ENCODE data around the gene MAP1LC3A. TPM values are rescaled to one million over a fixed set of nuclear protein-coding genes. Genes with fewer than 3 reads are reported as not detected.
A peak's percentile ranks its signal among the peaks of the same experiment; 100 is the strongest.

Gene MAP1LC3A
- total and polyA plus RNA-seq, 2 donors (not counting 1 experiment from before 2014, with no cell fraction given): 3.5 to 10.5 TPM

DNA sequence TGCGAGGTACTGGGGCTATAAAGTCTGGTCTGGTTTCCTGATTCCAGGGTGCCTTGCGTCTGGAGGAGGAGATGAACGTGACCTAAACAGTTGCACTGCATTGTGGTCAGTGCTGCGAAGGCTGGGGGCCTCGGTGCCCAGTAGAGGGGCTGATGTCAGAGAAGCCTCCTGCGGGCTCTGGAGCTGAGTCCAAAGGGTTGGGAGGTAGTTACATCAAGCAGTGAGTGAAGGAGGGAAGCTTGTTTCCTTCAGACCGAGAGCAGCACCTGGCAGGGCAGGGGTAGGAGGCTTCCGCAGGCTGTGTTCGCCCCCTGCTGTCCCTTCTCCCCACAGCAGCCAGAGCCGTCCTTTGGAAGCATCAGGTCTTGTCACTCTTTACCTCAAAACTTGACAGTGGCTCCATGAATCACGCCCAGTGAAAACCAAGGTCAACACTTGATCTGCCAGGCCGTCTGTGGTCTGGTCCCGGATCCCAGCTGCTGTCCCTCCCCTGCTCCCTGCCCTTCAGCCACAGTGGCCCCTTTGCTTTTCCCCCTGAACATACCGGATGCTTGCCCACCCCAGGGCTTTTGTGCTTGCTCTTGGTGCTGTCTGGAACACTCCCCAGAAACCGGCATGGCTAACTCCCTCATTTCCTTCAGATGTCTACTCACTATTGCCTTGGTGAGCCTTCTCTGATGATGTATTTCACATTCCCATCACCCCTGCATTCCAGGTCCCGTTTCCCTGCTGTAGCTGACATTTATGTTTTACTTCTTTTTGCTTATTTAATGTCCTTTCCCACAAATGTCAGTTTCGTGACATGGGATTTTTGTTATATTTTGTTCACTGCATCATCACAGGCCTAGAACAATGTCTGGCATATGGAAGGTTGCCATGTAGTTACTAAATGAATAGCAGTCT is 35.3 kb upstream of the MAP1LC3A start:
- Histone ChIP-seq H3K79me2 (ENCODE audit: control insufficient read depth, insufficient read depth, low read length) (peaks cover 95% of the 10 kb centered on the region), H3K27me3 (replicated peaks in 1 of 4; ENCODE audit: control extremely low read depth in 1 of 4, control insufficient read depth in 3 of 4, insufficient read depth in 4 of 4, low read length in 3 of 4) (no peaks in the 10 kb centered on the region), H3K27ac (ENCODE audit: low read length in 2 of 2) (no peak overlapping the region), H4K20me1 (ENCODE audit: control insufficient read depth, insufficient read depth, low read length, poor library complexity, severe bottlenecking) (peaks cover 69% of the 10 kb centered on the region), H3K9me3 (ENCODE audit: control extremely low read depth in 1 of 3, control insufficient read depth in 2 of 3, insufficient read depth in 1 of 3, low read length in 2 of 3) (no peaks in the 10 kb centered on the region), H3K36me3 (replicated peaks in 1 of 2; ENCODE audit: control extremely low read depth in 1 of 2, control insufficient read depth in 1 of 2, extremely low read depth in 1 of 2, insufficient read depth in 2 of 2, low read length in 1 of 2) (peaks cover 6 to 39% of the 10 kb centered on the region in 2 experiments), H2AFZ (ENCODE audit: insufficient read depth, low read depth, low read length, poor library complexity, severe bottlenecking) (no peak overlapping the region), H3K9ac (ENCODE audit: low read length) (no peak overlapping the region), H3K4me1 (ENCODE audit: control insufficient read depth in 2 of 2, insufficient read depth in 2 of 2, low read length in 2 of 2) (peaks cover 3 to 6% of the 10 kb centered on the region in 2 donors), H3K4me3 (ENCODE audit: control extremely low read depth in 1 of 5, extremely low read depth in 1 of 5, insufficient read depth in 1 of 5, low read depth in 2 of 5, low read length in 4 of 5) (no peak overlapping the region), H3K4me2 (replicated peaks; ENCODE audit: low read depth, low read length, poor library complexity, severe bottlenecking) (no peak overlapping the region)
- WGBS (ENCODE audit: insufficient coverage): 80% methylated on average over 13 of the region's 17 CpGs
- H3K4me3 Mint-ChIP-seq: no peak overlapping the region
- peak; percentile 61 for DNase-seq
- H3K27ac Mint-ChIP-seq: no peak overlapping the region
- H3K9me3 Mint-ChIP-seq (ENCODE audit: insufficient read depth): no peaks in the 10 kb centered on the region
- peaks cover 33% of the 10 kb centered on the region for H3K4me1 Mint-ChIP-seq
- intact Hi-C loops (cut with micrococcal nuclease): loop anchor here (1.0 kb wide), 1 partner anchor 211 kb away; no protein-coding TSS in a partner anchor
- TF ChIP-seq EZH2 (IDR thresholded peaks at IDR 0.05; ENCODE audit: borderline replicate concordance, insufficient read depth, low read depth, low read length, poor library complexity, severe bottlenecking) (no peak), CTCF (IDR thresholded peaks at IDR 0.05) (peak; percentile 46)
- ATAC-seq (ENCODE audit: low read depth): peak; percentile 45
- POLR2A ChIA-PET: no interaction called here
- CTCF ChIA-PET: interaction anchor here (0.9 to 5.8 kb wide), 7 partner anchors 9 to 343 kb away, joined by 3 to 49 read pairs (median 4); no protein-coding TSS in a partner anchor
- no peaks in the 10 kb centered on the region for H3K27me3 Mint-ChIP-seq

- TF ChIP-seq EZH2 (IDR thresholded peaks at IDR 0.05; ENCODE audit: borderline replicate concordance, insufficient read depth, low read depth, low read length, poor library complexity, severe bottlenecking) (no peak), CTCF (IDR thresholded peaks at IDR 0.05) (no peak)
- no peaks in the 10 kb centered on the region for H3K9me3 Mint-ChIP-seq (ENCODE audit: insufficient read depth)
- no peak overlapping the region for H3K4me3 ChIP-seq (ENCODE audit: control extremely low read depth in 1 of 5, extremely low read depth in 1 of 5, insufficient read depth in 1 of 5, low read depth in 2 of 5, low read length in 4 of 5)
- DNase-seq: no peak
- H3K4me1 Mint-ChIP-seq: peaks cover 24% of the 10 kb centered on the region
- no peaks in the 10 kb centered on the region for H3K27me3 ChIP-seq (replicated peaks in 1 of 4; ENCODE audit: control extremely low read depth in 1 of 4, control insufficient read depth in 3 of 4, insufficient read depth in 4 of 4, low read length in 3 of 4)
- peaks cover 74% of the 10 kb centered on the region for H4K20me1 ChIP-seq (ENCODE audit: control insufficient read depth, insufficient read depth, low read length, poor library complexity, severe bottlenecking)
- H3K9ac ChIP-seq (ENCODE audit: low read length): no peak overlapping the region
- H3K27ac Mint-ChIP-seq: no peak overlapping the region
- peaks cover 87% of the 10 kb centered on the region for H3K79me2 ChIP-seq (ENCODE audit: control insufficient read depth, insufficient read depth, low read length)
- no peaks in the 10 kb centered on the region for H3K9me3 ChIP-seq (ENCODE audit: control extremely low read depth in 1 of 3, control insufficient read depth in 2 of 3, insufficient read depth in 1 of 3, low read length in 2 of 3)
- H2AFZ ChIP-seq (ENCODE audit: insufficient read depth, low read depth, low read length, poor library complexity, severe bottlenecking): no peak overlapping the region
- H3K4me2 ChIP-seq (replicated peaks; ENCODE audit: low read depth, low read length, poor library complexity, severe bottlenecking): no peak overlapping the region
- H3K4me1 ChIP-seq (ENCODE audit: control insufficient read depth in 2 of 2, insufficient read depth in 2 of 2, low read length in 2 of 2): peaks cover 0 to 6% of the 10 kb centered on the region in 2 donors
- H3K27me3 Mint-ChIP-seq: no peaks in the 10 kb centered on the region
- POLR2A ChIA-PET: no interaction called here
- no peak overlapping the region for H3K27ac ChIP-seq (ENCODE audit: low read length in 2 of 2)
- CTCF ChIA-PET: interaction anchor here (1.3 to 5.8 kb wide), 2 partner anchors 183 to 212 kb away, joined by 5 to 49 read pairs; no protein-coding TSS in a partner anchor
- H3K4me3 Mint-ChIP-seq: no peak overlapping the region
- intact Hi-C loops (cut with micrococcal nuclease): no loop called here
- peaks cover 6 to 50% of the 10 kb centered on the region in 2 experiments for H3K36me3 ChIP-seq (replicated peaks in 1 of 2; ENCODE audit: control extremely low read depth in 1 of 2, control insufficient read depth in 1 of 2, extremely low read depth in 1 of 2, insufficient read depth in 2 of 2, low read length in 1 of 2)
- ATAC-seq (ENCODE audit: low read depth): no peak
- 98% methylated on average over 11 of the region's 11 CpGs for WGBS (ENCODE audit: insufficient coverage)
Measured at GRCh38 chr20:34524426-34524825, 34.1 kb upstream of the MAP1LC3A start.

All from B cell (primary cell).